Common myeloid progenitor, CD34-positive (primary cell): ENCODE data around the gene NAA15.
"Not testable (repeated sequence)": the region's sequence is repeated elsewhere in the genome, so short reads cannot be mapped to it uniquely, and the experiment has no call there.

ENCODE experiments used
- CTCF ChIA-PET: fragments of 350-600 bp; sonication (Branson Sonifier 250); formaldehyde crosslinking; loops from one replicate; lab custom pipeline; 2021; ENCODE audit warnings: antibody characterized with exemption; lab: Charles Lee
- POLR2A ChIA-PET: fragments of 350-600 bp; sonication (Branson Sonifier 250); formaldehyde crosslinking; loops from one replicate; lab custom pipeline; 2021; ENCODE audit warnings: antibody characterized with exemption; lab: Charles Lee
- DNase-seq, 3 donors: peaks; one replicate each; pipeline versions ENCODE4 v3.0.0 to v3.0.0-alpha.2; 2013
- H3K27ac ChIP-seq, 2 experiments: 1 replicate in 1 of 2; 2 replicates in 1 of 2; pipeline ENCODE4 v1.7.0; 2013; ENCODE audit warnings: inconsistent platforms in 2 of 2, low read length in 2 of 2, mild to moderate bottlenecking in 2 of 2, low read depth in 1 of 2, moderate library complexity in 1 of 2; ENCODE audit not compliant: severe bottlenecking in 2 of 2, insufficient read depth in 1 of 2, poor library complexity in 1 of 2
- H3K27me3 ChIP-seq, 5 experiments: replicated peaks in 2 of 5; 1 replicate in 3 of 5; 2 replicates in 2 of 5; pipeline versions ENCODE4 v1.6.1 to v1.7.0; 2013; ENCODE audit warnings: low read length in 4 of 5, mild to moderate bottlenecking in 2 of 5, moderate library complexity in 2 of 5, inconsistent platforms in 1 of 5; ENCODE audit not compliant: insufficient read depth in 5 of 5, control insufficient read depth in 4 of 5
- H3K36me3 ChIP-seq, 4 experiments: 1 replicate in 2 of 4; 2 replicates in 2 of 4; pipeline versions ENCODE4 v1.6.1 to v1.7.0; 2013; ENCODE audit warnings: low read length in 3 of 4, control low read depth in 1 of 4, mild to moderate bottlenecking in 1 of 4; ENCODE audit not compliant: control insufficient read depth in 4 of 4, insufficient read depth in 4 of 4
- H3K4me1 ChIP-seq, 4 experiments: 1 replicate in 3 of 4; 2 replicates in 1 of 4; pipeline versions ENCODE4 v1.6.1 to v1.7.1; 2013; ENCODE audit warnings: low read length in 3 of 4, mild to moderate bottlenecking in 3 of 4, control low read depth in 1 of 4, inconsistent platforms in 1 of 4, moderate library complexity in 1 of 4; ENCODE audit not compliant: control insufficient read depth in 4 of 4, insufficient read depth in 4 of 4; ENCODE audit errors: control extremely low read depth in 1 of 4
- H3K4me3 ChIP-seq, 7 experiments: 1 replicate in 4 of 7; 2 replicates in 3 of 7; pipeline versions ENCODE4 v1.5.1 to v1.7.0; 2013; ENCODE audit warnings: mild to moderate bottlenecking in 7 of 7, low read length in 6 of 7, moderate library complexity in 6 of 7, inconsistent platforms in 2 of 7, low read depth in 2 of 7, control low read depth in 1 of 7; ENCODE audit not compliant: insufficient read depth in 4 of 7, control insufficient read depth in 1 of 7; ENCODE audit errors: extremely low read depth in 1 of 7
- H3K9me3 ChIP-seq, 5 experiments: 1 replicate in 4 of 5; 2 replicates in 1 of 5; pipeline versions ENCODE4 v1.6.1 to v1.7.1; 2013; ENCODE audit warnings: low read length in 4 of 5, mild to moderate bottlenecking in 2 of 5, inconsistent platforms in 1 of 5, low read depth in 1 of 5, moderate library complexity in 1 of 5; ENCODE audit not compliant: control insufficient read depth in 4 of 5, insufficient read depth in 2 of 5; ENCODE audit errors: control extremely low read depth in 1 of 5
- WGBS: methylation state at CpG from one replicate; pipeline ENCODE4 v1.1.5; 2013; ENCODE audit not compliant: insufficient coverage; 5-methylcytosine and 5-hydroxymethylcytosine counted together

NAA15 gene

GRCh38 chr4:139301821-139302611 lies 711 bp downstream of the NAA15 start, which contains the start of gene NDUFC1:
NDUFC1 (minus strand) TSS chr4:139302477; CDS start chr4:139295798, 6,679 bp downstream.
- 0% methylated on average over 31 of the region's 46 CpGs for WGBS
- Histone ChIP-seq H3K27ac (peak within 1 kb of the TSS; percentile 89 to 96), H3K4me3 (peak within 1 kb of the TSS; percentile 84 to 99 (median 97)), H3K9me3 (peaks cover 0 to 4% (median 0%) of the 10 kb centered on the region in 5 experiments), H3K27me3 (no peaks in the 10 kb centered on the region), H3K4me1 (peaks cover 17 to 34% (median 23%) of the 10 kb centered on the region in 4 experiments), H3K36me3 (peaks cover 0 to 23% (median 6%) of the 10 kb centered on the region in 4 experiments)
- ChIA-PET POLR2A (interaction anchor here (1.1 to 2.2 kb wide), 4 partner anchors 14 to 254 kb away, joined by 3 to 15 read pairs (median 5); partner anchors contain the start of genes ELF2 and SETD7), CTCF (interaction anchor here (0.8 to 3.7 kb wide), 13 partner anchors 10 to 222 kb away, joined by 3 to 21 read pairs (median 4); partner anchors contain the start of genes ELF2 and MGARP)
- DNase-seq = peak; percentile 69 to 88 (median 82)

GRCh38 chr4:139304920-139305319 lies 3.6 kb downstream of the NAA15 start:
- no CpG with 5 or more reads among the region's 2 CpGs for WGBS
- POLR2A ChIA-PET = interaction anchor here (0.7 kb wide), 1 partner anchor 271 kb away, joined by 3 read pairs; no protein-coding TSS in a partner anchor
- Histone ChIP-seq H3K36me3 (peaks cover 0 to 25% (median 6%) of the 10 kb centered on the region in 4 experiments), H3K4me3 (peak overlapping the region in 1 of 7 experiments; percentile 24), H3K27me3 (no peaks in the 10 kb centered on the region), H3K9me3 (peaks cover 0 to 4% (median 0%) of the 10 kb centered on the region in 5 experiments), H3K4me1 (peaks cover 16 to 27% (median 18%) of the 10 kb centered on the region in 4 experiments), H3K27ac (no peak overlapping the region)
- CTCF ChIA-PET = interaction anchor here (0.8 to 1.8 kb wide), 3 partner anchors 9 to 38 kb away, joined by 3 to 9 read pairs (median 3); no protein-coding TSS in a partner anchor
- no peak for DNase-seq

- Histone ChIP-seq H3K4me3 (no peak overlapping the region), H3K36me3 (peaks cover 0 to 6% (median 0%) of the 10 kb centered on the region in 4 experiments), H3K27ac (peak overlapping the region; percentile 47 to 65), H3K27me3 (no peaks in the 10 kb centered on the region), H3K9me3 (no peaks in the 10 kb centered on the region), H3K4me1 (peaks cover 5 to 33% (median 23%) of the 10 kb centered on the region in 4 experiments)
- 100% methylated on average over 2 of the region's 3 CpGs for WGBS
- DNase-seq = no peak
- POLR2A ChIA-PET = interaction anchor here (0.7 kb wide), 1 partner anchor 16 kb away, joined by 3 read pairs; no protein-coding TSS in a partner anchor
- CTCF ChIA-PET = interaction anchor here (0.8 to 2.4 kb wide), 6 partner anchors 11 to 58 kb away, joined by 3 to 21 read pairs (median 4); partner anchors contain the start of genes NAA15 and NDUFC1
These were observed 10.6 kb downstream of the NAA15 start for GRCh38 chr4:139311909-139312308.

GRCh38 chr4:139312552-139313332 lies 11.4 kb downstream of the NAA15 start:
- 100% methylated on average over 2 of the region's 3 CpGs for WGBS
- CTCF ChIA-PET = interaction anchor here (0.8 to 2.4 kb wide), 4 partner anchors 11 to 57 kb away, joined by 3 to 21 read pairs (median 6); partner anchors contain the start of genes NAA15 and NDUFC1
- POLR2A ChIA-PET = no interaction called here
- no peaks in the 10 kb centered on the region for H3K27me3 ChIP-seq
- peaks cover 0 to 3% (median 0%) of the 10 kb centered on the region in 4 experiments for H3K36me3 ChIP-seq
- peaks cover 5 to 37% (median 25%) of the 10 kb centered on the region in 4 experiments for H3K4me1 ChIP-seq
- H3K27ac ChIP-seq = peak overlapping the region; percentile 47 to 65
- DNase-seq = peak; percentile 19 to 44 (median 35)
- peak overlapping the region in 1 of 7 experiments; percentile 23 for H3K4me3 ChIP-seq
- H3K9me3 ChIP-seq = no peaks in the 10 kb centered on the region

- POLR2A ChIA-PET, CTCF ChIA-PET: not testable (repeated sequence)
These were observed 12.1 kb downstream of the NAA15 start for GRCh38 chr4:139313414-139313813.

GRCh38 chr4:139314047-139314800 lies 12.9 kb downstream of the NAA15 start:
- ChIA-PET CTCF (no interaction called here), POLR2A (no interaction called here)
- Histone ChIP-seq H3K27me3 (no peaks in the 10 kb centered on the region), H3K27ac (peak overlapping the region in 1 of 2 experiments; percentile 16), H3K36me3 (peaks cover 0 to 3% (median 0%) of the 10 kb centered on the region in 4 experiments), H3K4me1 (peaks cover 5 to 37% (median 25%) of the 10 kb centered on the region in 4 experiments), H3K9me3 (no peaks in the 10 kb centered on the region), H3K4me3 (no peak overlapping the region)
- no peak for DNase-seq
- 100% methylated on average over 1 of the region's 4 CpGs for WGBS

More at GRCh38 chr4:139313414-139313813, 12.1 kb downstream of the NAA15 start:
- H3K4me3 ChIP-seq, DNase-seq, H3K9me3 ChIP-seq, H3K27me3 ChIP-seq, H3K36me3 ChIP-seq: not testable (repeated sequence)
- Histone ChIP-seq H3K4me1 (peaks cover 5 to 37% (median 25%) of the 10 kb centered on the region in 4 experiments), H3K27ac (peak overlapping the region in 1 of 2 experiments; percentile 16)
- 96% methylated on average over 5 of the region's 10 CpGs for WGBS
